ENCODE data around the gene KLK6. TPM values are rescaled to one million over a fixed set of nuclear protein-coding genes. Genes with fewer than 3 reads are reported as not detected.

KLK6 gene
- total RNA-seq: not detected in 2 replicates

DNA sequence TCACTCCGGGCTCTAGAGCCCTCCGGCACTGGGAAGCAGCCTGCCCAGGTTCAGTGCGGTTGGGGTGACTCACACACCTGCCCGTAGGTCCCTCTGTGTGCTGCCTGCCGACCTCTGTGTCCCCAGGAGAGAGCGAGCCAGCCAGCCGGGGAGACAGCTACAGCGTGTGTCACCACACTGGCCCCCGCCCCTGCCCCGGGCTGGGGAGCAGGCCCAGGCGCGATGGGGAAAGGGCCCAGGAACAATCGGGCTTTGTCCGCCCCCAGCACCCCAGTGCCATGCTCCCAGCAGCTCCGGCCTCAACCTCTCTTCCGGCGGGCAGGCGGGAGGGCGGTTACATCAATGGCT lies at the start of gene KLK6:
Gene KLK6 (minus strand): TSS at position 179 of the 348 bp plus-strand sequence. CDS start 1,487 bp downstream, outside the sequence.
- DNase-seq (ENCODE audit: low read depth in 2 of 2): no peak

DNA sequence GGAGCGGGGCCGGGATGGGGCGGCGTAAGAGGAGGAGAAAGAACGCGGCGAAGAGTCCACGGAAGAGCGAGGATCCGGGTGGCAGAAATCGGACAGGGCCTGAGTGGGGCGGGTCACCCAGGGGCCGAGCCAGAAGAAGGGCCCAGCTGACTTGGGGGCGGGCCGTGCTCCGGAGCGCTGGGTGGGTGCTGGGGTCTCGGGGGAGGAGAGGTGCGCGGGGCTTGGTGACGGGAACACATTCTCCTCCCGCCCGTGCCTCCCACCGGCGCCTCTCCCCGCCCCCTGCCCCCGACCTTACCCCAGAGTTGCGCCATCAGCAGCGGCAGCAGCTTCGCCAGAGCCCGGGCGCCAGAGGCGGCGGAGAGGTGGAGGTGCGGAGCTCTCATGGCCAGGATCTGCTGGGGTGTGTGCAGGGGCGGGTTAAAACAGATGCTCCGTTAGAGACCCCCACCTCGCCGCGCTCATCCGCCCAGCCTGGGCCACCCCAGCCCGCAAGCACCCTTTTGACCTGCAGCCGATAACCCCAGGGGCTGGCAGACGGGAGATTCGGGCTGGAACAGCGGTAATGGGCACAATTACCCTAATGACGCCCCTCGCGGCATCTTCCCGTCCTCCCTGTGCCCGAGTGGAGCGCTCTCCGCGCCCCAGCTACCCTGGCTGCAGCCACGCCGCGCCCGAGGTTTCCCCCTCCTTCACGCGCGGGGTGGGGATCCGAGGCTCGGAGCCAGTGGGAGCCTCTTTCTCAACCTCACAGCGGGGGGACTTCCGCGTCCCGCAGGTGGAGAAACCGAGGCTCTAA lies 49.6 kb upstream of the KLK6 start:
- DNase-seq (ENCODE audit: low read depth in 2 of 2): no peak

DNA sequence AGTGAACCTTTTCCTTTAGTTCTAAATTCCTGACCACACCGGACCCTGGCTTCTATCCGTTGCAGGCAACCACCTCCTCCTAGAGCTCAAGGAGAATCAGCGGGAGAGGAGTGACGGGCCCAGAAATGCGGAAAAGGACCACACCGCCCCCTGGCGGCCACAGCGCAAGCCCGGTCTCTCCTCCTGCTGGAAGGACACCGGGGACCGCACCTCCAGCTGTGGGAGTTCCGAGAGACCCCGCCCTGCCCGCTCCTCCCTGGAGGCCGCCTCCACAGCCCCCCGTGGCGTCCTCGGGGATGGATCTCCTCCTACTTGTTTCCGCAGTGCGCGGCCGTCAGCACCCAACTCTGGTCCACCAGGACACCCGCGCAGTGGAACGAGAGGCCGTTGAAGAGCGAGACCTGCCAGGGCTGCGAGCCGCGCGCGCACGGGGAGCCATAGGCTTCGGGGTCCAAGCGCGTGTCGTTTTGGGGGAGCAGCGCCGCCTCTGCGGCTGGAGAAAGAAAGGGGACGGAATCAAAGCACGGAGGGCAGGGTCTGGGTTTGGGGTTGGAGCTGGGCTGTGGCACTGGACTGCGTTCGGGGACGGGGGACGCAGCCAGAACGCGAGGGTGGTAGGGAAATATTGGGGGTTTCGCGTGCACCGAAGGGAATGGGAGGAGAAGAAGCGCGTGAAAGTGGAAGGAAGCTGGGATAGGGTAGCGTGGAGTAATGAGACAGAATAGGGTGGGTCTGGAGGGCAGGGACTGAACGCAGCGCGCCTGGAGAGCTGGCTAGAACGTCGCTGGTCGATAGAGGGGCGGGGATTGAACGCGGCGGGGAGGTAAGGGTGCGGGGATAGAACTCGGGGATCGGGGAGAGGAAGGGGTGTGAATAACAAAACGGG lies 47.6 kb upstream of the KLK6 start:
- peak in 1 of 2 donors; percentile 40 for DNase-seq (ENCODE audit: low read depth in 2 of 2)

DNA sequence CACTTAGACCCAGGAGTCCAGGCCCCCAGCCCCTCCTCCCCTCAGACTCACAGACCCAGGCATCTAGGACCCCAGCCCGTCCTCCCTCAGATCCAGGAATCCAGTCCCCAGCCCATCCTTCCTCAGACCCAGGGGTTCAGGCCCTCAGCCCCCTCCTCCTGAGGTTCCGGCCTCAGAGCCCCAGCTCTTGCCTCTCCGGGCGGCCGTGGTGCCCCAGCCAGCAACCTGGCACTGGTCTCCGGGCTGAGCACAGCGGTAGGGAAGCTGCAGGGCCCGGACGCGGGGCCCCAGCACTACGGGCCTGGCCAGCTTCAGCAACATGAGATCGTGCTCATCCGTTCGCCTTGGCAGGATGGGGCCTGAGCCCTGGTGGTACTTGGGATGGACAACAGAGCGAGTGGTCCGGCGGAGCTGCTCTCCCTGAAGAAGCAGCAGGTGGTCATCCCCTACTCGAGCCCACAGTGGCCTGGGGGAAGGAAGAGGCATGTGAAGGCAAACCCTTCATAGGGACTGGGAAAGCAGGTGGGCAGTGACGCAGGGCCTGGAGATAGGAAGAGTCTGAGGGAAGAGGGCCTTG lies 46.4 kb upstream of the KLK6 start:
- DNase-seq (ENCODE audit: low read depth in 2 of 2): no peak

DNA sequence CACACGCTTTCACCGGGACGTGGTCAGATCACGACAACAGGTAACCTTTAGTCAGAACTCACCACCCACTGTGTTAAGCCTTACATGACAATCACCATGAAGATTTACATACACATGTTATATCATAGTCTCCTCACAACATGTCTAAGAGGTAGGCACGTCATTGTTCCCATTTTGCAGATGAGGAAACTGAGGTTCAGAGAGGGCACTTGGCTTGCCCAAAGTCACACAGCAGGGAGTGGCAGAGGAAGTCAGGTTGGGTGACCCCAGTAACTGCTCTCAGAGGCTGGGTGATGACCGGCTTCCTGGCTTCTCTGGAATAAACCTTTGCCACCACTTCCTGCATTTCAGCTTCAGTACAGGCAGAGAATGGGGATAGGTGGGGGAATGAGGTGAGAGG lies 44.9 kb upstream of the KLK6 start:
- DNase-seq (ENCODE audit: low read depth in 2 of 2): no peak

DNA sequence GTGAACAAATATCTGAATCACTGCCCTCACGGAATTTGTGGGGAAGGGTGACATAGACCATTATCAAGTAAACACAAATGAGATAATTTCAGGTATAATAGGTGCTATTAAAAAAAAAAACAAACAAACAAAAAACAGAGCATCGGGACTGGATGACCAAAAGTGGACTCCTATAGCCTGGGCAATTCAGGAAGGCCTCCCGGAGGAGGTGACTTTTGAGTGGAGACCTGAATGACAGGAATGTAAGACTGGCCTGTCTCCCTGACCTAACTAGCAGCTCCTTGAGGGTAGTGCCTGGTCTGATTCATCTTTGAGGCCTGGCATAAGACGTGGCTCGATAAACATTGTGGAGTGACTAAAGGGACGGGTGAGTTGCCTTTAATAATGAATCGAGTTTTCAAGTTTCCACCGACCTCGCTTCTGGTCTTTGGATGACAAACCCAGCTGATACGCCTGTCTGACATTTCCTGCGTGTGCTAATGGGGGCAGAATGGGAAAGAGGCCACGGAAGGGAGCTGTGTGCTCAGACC lies 43.3 kb upstream of the KLK6 start:
- no peak for DNase-seq (ENCODE audit: low read depth in 2 of 2)

DNA sequence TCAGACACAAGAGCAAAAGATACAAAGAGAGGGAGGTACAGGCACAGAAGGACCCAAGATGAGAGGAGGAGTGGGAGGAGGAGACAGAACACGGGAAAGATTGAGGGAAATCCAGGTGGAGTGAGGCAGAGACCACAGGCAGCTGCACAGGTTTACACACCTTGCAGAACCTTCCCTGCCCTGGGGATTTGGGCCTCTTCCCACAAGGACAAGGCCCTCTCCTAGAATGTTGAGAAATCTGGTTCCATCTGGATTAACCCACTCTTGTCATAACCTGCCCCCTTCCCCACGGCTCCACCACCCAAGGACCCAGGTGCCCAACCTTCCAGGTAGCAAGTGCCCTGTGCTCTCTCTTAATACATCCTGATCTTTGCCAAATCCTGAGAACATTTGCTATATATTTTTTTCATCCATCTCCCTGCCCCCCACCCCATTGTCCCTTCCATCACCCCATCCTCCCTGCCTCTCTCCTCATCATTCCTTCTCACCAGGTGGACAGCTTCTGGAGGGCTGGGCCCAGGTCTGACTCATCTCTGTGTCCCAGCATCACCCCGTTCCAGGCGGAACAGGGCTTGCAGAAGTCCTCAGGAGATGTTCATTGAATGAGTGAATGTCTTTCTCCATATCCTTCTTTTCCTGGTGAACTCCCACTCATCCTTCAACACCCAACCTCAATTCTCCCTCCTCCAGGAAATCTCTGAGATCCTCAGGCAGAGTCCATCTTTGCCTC lies 40.8 kb upstream of the KLK6 start:
- DNase-seq (ENCODE audit: low read depth in 2 of 2): no peak

DNA sequence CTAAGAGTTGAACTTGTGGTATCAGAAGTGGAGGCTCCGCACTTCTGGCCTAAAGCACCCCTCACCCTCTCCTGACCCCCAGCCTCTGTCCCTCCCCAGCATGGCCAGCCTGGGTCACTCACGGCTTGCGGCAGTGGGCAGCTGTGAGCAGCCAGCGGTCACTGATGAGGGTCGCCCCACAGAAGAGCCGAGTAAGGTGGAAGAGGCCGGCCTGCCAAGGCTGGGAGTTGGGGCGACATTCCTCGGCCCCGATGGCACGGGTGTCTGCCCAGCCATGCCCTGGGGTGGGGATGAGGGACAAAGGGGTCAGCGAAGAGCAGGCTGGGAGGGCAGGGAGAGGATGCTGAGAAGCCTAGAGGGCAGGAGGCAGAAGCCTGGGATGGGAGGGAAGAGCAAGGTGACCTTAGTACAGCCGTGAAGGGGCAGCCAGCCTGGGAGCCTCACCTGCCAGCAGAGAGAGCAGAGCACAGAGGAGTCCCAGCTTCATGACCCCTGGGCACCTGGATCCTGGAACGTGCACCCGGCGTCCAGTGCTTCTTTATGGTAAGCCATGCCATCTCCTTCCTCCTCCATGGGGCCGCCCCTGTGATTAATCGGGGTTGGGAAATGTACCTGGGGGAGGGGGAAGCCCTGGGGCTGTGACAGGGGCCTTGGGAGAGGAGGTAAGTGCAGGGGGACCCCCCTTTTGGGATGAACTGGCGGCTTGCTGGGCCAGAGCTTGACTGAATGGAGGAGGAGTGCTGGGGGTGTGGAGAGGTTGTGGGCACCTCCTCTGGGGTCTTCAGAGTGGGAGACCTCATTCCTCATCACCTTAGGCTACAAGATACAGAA lies 39.9 kb upstream of the KLK6 start:
- no peak for DNase-seq (ENCODE audit: low read depth in 2 of 2)

DNA sequence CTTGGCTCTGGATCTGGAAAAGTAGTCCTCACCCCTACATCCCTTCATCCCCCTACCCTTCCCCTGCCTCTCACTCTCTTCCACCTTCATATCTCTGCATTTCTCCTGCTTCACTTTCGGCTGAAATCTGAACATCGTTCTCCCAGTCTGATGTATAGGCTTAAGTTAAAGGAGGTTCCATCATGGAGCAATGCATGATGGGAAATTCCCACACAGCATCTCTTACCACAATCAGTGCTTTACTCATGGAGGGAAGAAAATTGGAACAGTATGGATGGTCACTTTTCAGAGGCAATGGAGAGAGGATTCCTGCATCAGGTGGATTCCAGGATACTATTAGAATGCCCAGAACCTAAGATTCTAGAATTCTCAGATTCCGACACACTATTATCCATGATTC lies 38.1 kb upstream of the KLK6 start:
- DNase-seq (ENCODE audit: low read depth in 2 of 2): no peak

DNA sequence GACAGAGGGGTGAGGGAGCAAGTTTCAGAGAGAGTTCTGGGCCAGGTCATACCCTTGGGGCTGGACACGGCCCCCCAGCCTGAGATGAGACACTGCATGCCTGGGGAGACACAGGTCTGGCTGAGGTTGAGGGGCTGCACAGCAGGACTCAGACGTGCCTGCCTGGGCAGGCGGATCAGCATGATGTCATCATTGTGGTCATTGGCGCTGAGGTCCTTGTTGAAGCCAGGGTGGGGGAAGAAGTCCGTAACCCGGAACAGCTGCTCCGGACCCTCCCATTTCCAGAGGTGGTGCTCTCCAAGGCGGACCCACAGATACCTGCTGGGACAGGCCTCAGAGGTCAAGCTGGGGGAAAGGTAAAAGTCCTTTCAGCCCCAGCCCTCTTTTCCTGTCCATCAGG lies 37.0 kb upstream of the KLK6 start:
- DNase-seq (ENCODE audit: low read depth in 2 of 2): no peak

DNA sequence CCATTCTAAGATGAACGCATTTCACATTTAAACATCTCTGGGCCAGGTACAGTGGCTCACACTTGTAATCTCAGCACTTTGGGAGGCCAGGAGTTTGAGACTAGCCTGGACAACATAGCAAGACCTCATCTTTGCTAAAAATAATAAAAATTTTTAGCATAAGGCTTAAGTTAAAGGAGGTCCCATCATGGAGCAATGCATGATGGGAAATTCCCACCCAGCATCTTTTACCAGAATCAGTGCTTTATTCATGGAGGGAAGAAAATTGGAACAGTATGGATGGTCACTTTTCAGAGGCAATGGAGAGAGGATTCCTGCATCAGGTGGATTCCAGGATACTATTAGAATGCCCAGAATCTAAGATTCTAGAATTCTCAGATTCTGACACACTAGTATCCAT lies 35.9 kb upstream of the KLK6 start:
- no peak for DNase-seq (ENCODE audit: low read depth in 2 of 2)

DNA sequence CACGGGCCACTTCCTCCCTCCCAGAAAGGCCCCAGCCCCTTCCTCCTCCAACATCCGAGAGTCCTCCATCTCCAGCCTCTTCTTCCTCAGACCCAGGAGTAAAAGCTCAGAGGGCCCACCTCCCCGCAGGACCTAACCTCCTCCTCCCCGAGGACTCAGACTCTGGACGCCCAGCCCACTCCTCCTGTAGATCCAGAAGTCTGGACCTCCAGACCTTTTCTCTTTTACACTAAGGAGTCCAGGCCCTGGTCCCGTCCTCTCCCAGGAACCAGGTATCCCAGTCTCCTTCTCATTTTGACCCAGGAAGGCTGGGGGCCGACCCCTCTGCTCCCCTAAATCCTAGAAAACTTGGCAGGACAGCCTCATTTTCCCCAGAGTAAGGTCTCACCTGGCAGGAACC lies 33.9 kb upstream of the KLK6 start:
- DNase-seq (ENCODE audit: low read depth in 2 of 2): no peak

DNA sequence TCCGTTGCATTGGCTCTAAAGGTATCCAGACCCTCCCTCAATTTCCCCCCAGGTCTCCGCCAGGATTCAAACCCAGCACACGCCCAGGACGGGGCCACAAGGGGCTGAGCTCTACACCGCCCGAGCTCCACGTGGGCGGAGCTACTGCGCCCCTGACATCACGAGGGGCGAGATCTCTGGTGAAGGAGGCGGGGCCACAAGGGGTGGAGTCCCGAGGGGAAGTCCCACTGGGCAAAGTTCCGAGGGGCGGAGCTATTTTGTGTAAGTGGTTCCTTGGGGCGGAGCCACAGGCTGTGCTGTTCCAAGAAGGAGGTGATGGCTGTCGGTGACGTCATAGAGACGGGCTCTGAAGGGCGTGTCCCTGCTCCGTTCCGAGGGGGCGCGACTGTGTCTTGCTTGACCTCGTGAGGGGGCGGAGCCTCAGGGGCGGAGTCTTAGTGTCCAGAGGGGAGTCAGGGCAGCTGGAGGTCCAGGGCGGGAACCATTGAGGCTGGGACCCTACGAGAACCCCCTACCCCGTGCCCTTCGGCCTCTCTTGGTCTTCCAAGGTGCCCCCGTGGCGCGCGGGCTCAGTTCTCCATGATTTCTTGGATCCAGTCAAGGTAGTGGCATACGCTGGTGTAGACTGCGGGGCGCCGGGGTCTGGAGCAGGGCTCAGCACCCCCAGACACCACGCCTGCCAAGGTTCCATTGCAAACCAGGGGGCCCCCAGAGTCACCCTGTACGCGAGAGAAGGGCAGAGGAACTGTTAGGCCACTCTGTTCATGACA lies 33.3 kb upstream of the KLK6 start:
- no peak for DNase-seq (ENCODE audit: low read depth in 2 of 2)

DNA sequence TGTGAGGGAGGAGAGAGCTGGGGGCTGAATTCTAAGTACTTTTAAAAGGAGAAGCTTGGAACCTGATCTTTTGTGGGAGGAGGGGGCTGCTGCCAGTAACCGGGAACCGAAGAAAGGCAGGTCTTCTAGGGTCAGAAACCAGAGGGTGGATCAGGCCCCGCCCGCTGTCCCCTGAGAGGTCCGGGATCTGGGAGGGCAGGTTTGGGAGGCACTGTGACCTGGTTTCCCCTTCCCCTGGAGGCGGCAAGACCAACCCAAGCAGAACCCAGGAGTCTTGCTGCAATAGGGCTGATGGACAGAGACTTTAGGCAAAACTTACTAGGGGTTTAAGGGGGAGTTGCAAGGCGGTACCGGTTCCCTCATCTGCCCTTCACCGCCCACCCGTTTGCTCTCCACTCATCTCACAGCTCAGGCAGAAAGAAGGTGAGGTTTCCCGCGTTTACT lies 32.7 kb upstream of the KLK6 start:
- no peak for DNase-seq (ENCODE audit: low read depth in 2 of 2)

DNA sequence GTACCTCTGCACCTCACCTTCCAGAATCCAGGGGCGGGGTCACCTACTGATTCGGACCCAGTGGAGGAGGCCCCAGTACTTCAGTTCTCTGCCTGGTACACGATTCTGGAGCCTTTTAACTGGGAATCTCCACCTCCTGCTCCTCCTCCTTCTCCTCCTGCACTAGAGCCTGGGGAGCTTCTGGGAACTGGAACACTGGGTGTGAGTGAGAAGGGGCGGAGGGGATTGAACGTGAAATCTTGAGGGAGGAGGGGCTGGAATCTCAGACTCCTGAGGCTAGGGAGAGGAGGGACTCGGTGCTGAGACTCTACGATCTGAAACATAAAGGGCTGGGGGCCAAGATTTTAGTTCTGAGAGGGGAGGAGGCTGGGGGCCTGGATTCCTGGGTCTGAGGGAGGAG lies 32.1 kb upstream of the KLK6 start, which contains the start of gene KLK8:
Gene KLK8 (minus strand): TSS at position 90 of the 400 bp plus-strand sequence. CDS start 437 bp downstream, outside the sequence.
- no peak for DNase-seq (ENCODE audit: low read depth in 2 of 2)

DNA sequence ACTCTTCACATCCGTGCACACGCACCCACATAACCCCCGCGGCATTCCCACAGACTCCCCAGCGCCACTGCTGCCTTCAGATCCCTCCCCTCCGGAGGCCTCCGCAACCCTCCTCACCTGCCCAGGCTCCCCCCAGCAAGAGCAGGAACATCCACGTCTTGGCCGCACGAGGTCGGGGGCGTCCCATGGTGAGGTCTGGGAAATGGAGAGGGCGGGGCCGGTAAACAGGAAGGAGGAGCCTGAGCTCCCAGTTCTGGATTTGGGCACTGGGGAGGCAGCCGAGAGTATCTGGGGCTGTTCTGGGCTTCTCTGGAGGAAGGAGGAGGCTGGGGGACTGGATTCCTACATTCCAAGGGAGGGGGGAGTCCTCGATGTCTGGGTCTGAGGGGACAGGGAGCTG lies 31.6 kb upstream of the KLK6 start:
- DNase-seq (ENCODE audit: low read depth in 2 of 2): no peak

DNA sequence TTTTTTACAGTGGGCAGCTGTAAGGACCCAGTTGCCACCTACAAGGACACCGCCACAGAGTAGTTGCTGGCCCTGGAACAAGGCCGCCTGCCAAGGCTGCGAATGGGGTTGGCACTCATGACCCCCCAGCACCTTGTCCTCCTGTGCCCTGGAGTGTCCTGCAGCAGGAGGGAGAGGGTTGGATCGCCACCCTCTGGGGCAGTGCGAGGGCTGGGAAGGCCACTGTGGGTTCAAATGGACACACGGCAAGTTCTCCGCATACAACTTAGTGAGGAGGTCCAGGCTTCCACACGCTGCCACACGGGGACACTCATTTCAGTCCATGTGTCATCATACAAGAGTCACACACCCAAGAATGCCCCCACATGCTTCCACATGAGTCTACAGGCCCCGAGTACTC lies 31.0 kb upstream of the KLK6 start:
- no peak for DNase-seq (ENCODE audit: low read depth in 2 of 2)

DNA sequence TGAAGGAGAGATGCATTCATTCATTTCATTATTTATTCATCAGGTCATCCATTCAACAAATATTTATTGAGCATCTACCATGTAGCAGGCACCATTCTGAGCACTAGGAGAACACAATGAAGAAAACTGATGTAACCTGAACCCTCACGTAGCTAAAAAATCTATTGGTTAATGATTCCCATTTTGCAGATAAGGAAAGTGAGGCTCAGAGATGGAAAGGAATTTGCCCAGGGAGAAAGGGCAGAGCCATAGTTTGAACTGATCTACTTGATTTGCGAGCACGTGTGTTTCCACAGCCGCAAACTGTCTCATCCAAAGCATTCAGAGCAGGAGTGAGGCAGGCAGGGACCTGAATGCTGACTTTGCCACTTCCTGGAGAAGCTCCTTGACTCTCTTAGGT lies 29.3 kb upstream of the KLK6 start:
- DNase-seq (ENCODE audit: low read depth in 2 of 2): no peak

DNA sequence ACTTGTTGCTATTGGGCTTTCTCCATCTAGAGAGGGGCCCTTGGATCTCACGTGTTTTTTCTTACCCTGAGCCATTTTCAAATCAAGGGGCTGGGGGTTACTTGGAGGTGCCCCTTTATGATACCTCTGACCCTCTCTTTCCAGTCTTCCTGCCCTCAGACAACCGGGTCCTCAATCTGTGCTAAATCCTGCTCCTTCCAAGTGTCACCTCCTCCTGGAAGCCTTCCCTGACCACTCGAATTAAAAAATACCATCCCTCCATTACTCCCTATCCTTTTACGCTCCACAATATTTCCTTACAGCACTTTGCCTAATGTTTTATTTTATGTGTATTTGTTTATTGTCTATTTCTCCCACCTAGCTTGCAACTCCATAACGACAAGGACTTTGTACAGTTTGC lies 28.7 kb upstream of the KLK6 start:
- no peak for DNase-seq (ENCODE audit: low read depth in 2 of 2)

DNA sequence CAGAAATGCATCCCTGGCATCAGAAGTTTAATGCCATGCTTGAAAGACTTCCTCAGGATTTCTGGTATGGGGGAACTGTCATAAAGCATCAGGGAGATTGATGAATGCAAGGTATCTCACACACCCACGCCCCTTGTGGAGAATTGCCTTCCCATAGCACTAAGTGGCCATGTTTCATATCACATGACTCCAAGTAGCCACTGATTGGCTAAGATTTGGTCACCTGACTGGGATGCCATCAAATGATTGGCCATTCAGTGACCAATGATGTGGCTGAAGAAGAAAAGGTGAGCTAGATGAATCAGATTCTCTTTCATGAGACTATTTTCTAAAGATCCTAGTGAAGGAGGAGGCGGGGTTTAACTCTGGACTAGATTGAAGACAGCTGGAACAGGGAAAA lies 24.7 kb upstream of the KLK6 start:
- DNase-seq (ENCODE audit: low read depth in 2 of 2): no peak

Data from dermis microvascular lymphatic vessel endothelial cell (primary cell).